Left ventricle myocardium inferior (tissue), 1 donor: ENCODE results near the gene HSD17B2. TPM values are rescaled to one million over a fixed set of nuclear protein-coding genes. Genes with fewer than 3 reads are reported as not detected.
"Not testable (repeated sequence)": the region's sequence is repeated elsewhere in the genome, so short reads cannot be mapped to it uniquely, and the experiment has no call there.

Source experiments
- DNase-seq: peaks from one replicate; pipeline ENCODE4 v3.0.0-alpha.2; 2020
- H3K27ac ChIP-seq: fragments of 200-600 bp; replicated peaks from 2 replicates; pipeline ENCODE4 v1.8.0; 2021
- H3K27me3 ChIP-seq: fragments of 200-600 bp; 2 replicates; pipeline ENCODE4 v1.8.0; 2021; ENCODE audit warnings: low read depth
- H3K36me3 ChIP-seq: fragments of 200-600 bp; 2 replicates; pipeline ENCODE4 v1.8.0; 2021
- H3K4me1 ChIP-seq: fragments of 200-600 bp; 2 replicates; pipeline ENCODE4 v1.8.0; 2021
- H3K4me3 ChIP-seq: fragments of 200-600 bp; 2 replicates; pipeline ENCODE4 v1.8.0; 2021; ENCODE audit warnings: mild to moderate bottlenecking, moderate library complexity
- H3K9me3 ChIP-seq: fragments of 200-600 bp; replicated peaks from 2 replicates; pipeline ENCODE4 v1.8.0; 2021
- intact Hi-C: fragments of 100-400 bp; cut with micrococcal nuclease; formaldehyde crosslinking; loops from one replicate; pipeline ENCODE4 v1.11.0; 2022
- total RNA-seq: library from RNA; stranded (reverse); fragmentation: NEBNext Ultra II Directional; extraction: Animal tissue kit (Norgen Biotek cat#: 25700); gene quantifications from one replicate; pipeline ENCODE4 v1.2.1, GENCODE V29; 2021
- TF ChIP-seq, protein P1 (sequence below): fragments of 200-600 bp; IDR thresholded peaks from 2 replicates; pipeline ENCODE4 v1.8.0; 2021; ENCODE audit warnings: antibody characterized with exemption, mild to moderate bottlenecking, borderline replicate concordance
- donor health status: DM: no; HTN: yes; CAD: no; lungs with severe emphysema.

The HSD17B2 gene
- total RNA-seq, 1 donor from 2014 or later: not detected

DNA sequence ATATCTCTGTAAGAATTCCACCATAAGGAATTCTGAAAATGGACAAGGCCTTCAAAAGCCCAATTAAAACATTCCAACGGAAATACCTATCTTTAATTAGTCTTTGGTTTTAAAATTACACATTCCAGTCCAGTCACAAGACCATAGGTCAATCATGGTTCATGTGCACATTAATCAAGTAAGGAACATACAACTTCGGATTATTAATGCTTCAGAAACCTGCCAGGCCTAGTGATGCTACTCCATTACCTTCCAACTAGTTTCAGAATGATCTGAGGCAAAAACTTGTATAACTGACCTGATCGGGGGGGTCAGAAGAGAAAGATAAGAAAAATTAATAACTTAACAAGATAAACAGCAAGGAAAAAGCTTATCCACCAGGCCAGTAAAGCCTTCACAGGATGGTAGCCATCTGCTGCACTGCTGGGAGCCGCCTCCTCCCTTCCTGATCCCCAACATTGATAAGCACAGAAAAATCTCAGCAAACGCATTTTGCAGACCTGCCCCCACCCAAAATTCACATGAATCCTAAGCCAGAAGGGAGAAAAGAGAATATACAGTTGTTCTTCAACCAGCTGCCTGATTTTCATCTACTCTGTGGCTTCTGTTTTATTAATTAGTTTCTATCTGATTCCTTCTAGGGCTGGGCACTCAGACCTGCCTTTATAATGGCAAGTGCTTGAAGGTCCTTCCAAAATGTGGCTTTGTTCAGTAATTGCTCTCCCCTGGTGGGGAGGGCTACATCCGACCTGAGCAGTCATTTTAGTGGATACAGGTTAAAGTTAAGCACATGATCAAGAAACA, 29.8 kb upstream of the HSD17B2 start:
- intact Hi-C loops: no loop called here
- Histone ChIP-seq H3K36me3 (no peaks in the 10 kb centered on the region), H3K27me3 (peaks cover 8% of the 10 kb centered on the region), H3K9me3 (peaks cover 22% of the 10 kb centered on the region), H3K27ac (peak overlapping the region; percentile 69), H3K4me3 (no peak overlapping the region), H3K4me1 (peaks cover 16% of the 10 kb centered on the region)
- DNase-seq: peak; percentile 14
- TF ChIP-seq, protein P1, sequence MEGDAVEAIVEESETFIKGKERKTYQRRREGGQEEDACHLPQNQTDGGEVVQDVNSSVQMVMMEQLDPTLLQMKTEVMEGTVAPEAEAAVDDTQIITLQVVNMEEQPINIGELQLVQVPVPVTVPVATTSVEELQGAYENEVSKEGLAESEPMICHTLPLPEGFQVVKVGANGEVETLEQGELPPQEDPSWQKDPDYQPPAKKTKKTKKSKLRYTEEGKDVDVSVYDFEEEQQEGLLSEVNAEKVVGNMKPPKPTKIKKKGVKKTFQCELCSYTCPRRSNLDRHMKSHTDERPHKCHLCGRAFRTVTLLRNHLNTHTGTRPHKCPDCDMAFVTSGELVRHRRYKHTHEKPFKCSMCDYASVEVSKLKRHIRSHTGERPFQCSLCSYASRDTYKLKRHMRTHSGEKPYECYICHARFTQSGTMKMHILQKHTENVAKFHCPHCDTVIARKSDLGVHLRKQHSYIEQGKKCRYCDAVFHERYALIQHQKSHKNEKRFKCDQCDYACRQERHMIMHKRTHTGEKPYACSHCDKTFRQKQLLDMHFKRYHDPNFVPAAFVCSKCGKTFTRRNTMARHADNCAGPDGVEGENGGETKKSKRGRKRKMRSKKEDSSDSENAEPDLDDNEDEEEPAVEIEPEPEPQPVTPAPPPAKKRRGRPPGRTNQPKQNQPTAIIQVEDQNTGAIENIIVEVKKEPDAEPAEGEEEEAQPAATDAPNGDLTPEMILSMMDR: no peak

DNA sequence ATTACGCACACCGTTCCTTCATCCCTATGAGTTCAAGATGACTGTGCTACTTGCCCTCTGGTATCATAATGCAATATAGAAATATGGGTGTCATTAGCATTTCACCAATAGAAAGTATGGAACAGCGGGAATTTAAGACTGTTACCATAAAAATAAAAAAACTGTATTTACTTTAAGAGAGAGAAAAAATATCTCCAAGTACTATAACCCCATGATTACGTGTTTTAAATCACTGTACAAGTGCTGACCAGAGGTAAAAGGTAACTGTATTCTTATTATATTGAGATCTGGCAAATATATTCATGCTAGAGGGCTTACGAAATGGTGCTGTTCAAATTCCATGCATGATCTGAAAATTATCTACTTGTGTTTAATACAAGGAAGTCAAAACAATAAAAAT, 29.0 kb upstream of the HSD17B2 start:
- Histone ChIP-seq H3K36me3 (no peaks in the 10 kb centered on the region), H3K9me3 (peaks cover 22% of the 10 kb centered on the region), H3K4me1 (peaks cover 16% of the 10 kb centered on the region), H3K27ac (peak overlapping the region; percentile 46), H3K4me3 (no peak overlapping the region), H3K27me3 (peaks cover 16% of the 10 kb centered on the region)
- TF ChIP-seq, protein P1: no peak
- intact Hi-C loops: no loop called here
- no peak for DNase-seq

DNA sequence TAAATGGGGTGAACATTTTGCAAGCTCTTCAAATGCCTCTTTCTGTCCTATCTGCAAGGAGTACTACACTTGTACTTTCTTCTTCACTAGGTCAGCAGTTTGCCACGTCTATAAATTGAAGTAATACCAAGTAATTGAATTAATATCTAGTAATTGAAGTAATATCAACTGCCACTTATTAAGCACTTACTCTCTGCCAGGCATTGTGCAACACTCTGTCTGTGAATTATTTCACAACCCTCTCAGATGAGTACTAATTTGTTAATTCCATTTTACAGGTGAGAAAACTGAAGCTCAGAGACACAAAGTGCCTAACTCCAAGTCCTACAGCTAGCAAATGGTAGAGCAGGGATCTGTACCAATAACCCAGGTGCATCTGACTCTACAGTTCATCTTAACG, 27.9 kb upstream of the HSD17B2 start:
- intact Hi-C loops: no loop called here
- Histone ChIP-seq H3K4me3 (no peak overlapping the region), H3K27ac (no peak overlapping the region), H3K36me3 (no peaks in the 10 kb centered on the region), H3K27me3 (peaks cover 28% of the 10 kb centered on the region), H3K9me3 (peaks cover 22% of the 10 kb centered on the region), H3K4me1 (peaks cover 16% of the 10 kb centered on the region)
- DNase-seq: no peak
- TF ChIP-seq, protein P1: no peak

DNA sequence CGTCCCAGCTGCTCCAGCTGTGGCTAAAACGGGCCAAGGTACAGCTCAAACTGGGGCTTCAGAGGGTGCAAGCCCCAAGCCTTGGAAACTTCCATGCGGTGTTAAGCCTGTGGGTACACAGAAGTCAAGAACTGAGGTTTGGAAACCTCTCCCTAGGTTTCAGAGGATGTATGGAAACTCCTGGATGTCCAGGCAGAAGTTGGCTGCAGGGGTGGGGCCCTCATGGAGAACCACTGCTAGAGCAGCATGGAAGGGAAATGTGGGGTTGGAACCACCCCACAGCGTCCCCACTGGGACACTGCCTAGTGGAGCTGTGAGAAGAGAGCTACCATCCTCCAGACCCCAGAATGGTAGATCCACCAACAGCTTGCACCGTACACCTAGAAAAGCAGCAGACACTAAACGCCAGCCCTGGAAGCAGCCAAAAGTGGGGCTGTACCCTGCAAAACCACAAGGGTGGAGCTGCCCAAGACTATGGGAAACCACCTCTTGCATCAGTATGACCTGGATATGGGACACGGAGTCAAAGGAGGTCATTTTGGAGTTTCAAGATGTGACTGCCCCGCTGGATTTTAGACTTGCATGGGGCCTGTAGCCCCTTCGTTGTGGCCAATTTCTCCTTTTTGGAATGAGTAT, 26.0 kb upstream of the HSD17B2 start:
- peaks cover 23% of the 10 kb centered on the region for H3K9me3 ChIP-seq
- H3K27me3 ChIP-seq: peaks cover 40% of the 10 kb centered on the region
- intact Hi-C loops: no loop called here
- no peak overlapping the region for H3K27ac ChIP-seq
- peaks cover 13% of the 10 kb centered on the region for H3K4me1 ChIP-seq
- DNase-seq: no peak
- no peak overlapping the region for H3K4me3 ChIP-seq
- no peaks in the 10 kb centered on the region for H3K36me3 ChIP-seq
- TF ChIP-seq, protein P1: no peak

DNA sequence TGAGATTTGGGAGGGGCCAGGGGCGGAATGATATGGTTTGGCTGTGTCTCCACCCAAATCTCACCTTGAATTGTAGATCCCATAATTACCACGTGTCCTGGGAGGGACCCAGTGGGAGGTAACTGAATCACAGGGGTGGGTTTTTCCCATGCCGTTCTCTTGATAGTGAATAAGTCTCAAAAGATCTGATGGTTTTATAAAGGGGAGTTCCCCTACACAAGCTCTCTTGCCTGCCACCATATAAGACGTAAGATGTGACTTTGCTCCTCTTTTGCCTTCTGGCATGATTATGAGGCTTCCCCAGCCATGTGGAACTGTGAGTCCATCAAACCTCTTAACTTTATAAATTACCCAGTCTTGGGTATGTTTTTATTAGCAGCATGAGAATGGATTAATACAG, 25.3 kb upstream of the HSD17B2 start:
- DNase-seq, H3K27ac ChIP-seq, H3K4me1 ChIP-seq, H3K4me3 ChIP-seq, H3K36me3 ChIP-seq, intact Hi-C loops: not testable (repeated sequence)
- H3K9me3 ChIP-seq: peaks cover 29% of the 10 kb centered on the region
- peaks cover 40% of the 10 kb centered on the region for H3K27me3 ChIP-seq

DNA sequence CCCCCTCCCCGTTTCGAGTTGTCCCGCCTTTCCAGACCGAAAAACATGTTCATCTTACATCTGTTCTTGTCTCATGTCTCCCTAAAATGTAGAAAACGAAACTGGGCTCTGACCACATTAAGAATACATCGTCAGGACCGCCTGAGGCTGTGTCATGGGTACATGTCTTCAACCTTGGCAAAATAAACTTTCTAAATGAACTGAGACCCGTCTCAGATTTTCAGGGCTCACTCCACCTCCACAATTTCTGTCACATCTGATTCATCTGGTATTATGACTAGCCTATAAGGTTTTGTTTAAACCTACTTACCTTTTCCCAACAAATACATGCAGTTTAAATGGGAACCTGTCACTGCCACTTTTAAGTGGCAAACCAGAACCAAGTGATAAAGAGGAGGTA, 24.4 kb upstream of the HSD17B2 start:
- intact Hi-C loops: no loop called here
- Histone ChIP-seq H3K9me3 (peaks cover 38% of the 10 kb centered on the region), H3K36me3 (no peaks in the 10 kb centered on the region), H3K4me1 (peaks cover 2% of the 10 kb centered on the region), H3K4me3 (peak overlapping the region; percentile 60), H3K27me3 (peaks cover 40% of the 10 kb centered on the region), H3K27ac (no peak overlapping the region)
- TF ChIP-seq, protein P1: no peak
- DNase-seq: no peak
